Uterus (tissue), 2 donors: ENCODE data around the gene RDH14.

ENCODE experiments used
- CTCF ChIP-seq, 4 experiments: fragments of 200-600 bp in 2 of 4; fragments of 450-650 bp in 2 of 4; sonication (generic) in 2 of 4; IDR thresholded peaks; one replicate each; pipeline ENCODE4 v1.5.1; 2016 to 2019; ENCODE audit warnings: antibody characterized with exemption in 4 of 4, mild to moderate bottlenecking in 2 of 4, moderate library complexity in 1 of 4
- POLR2A ChIP-seq, 2 donors: fragments of 450-650 bp; IDR thresholded peaks; one replicate each; pipeline ENCODE4 v1.6.1; 2016; ENCODE audit warnings: antibody characterized with exemption in 2 of 2, mild to moderate bottlenecking in 1 of 2, moderate library complexity in 1 of 2

GRCh38 chr2:18583905-18584607 lies 23.6 kb upstream of the RDH14 start:
- TF ChIP-seq CTCF (IDR thresholded peaks at IDR 0.05) (no peak), POLR2A (IDR thresholded peaks at IDR 0.05) (no peak)
